ENCODE data around the gene SOCS2. TPM values are rescaled to one million over a fixed set of nuclear protein-coding genes. Genes with fewer than 3 reads are reported as not detected.

SOCS2 gene
- total and polyA plus RNA-seq, 2 of the 8 experiments (the other 6 are each of a cell fraction or from before 2014, with no cell fraction given), result 14.5 to 18.0 TPM

DNA sequence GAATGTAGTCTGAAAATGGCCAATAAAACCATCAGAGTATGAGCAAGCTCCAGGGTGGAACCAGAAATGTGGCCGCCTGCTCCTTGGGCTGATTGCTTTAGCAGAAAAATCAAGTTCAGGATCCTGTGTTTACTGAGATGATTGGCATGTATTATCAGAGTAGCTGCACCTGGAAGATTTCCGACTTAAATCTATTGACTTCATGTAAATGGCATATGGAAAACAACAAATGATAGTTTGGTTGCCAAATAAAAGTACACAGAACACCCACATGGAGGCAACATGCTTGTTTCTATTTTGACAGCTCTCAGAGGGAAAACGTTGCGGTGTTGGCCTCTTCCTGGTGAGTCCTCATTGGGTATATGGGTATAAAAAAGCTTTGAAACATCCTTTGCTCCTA, 31.3 kb downstream of the SOCS2 start:
- H2BK12ac ChIP-seq (ENCODE audit: low read depth, low read length), result no peak overlapping the region
- H3K27ac ChIP-seq (ENCODE audit: low read depth, low read length), result no peak overlapping the region
- ChIA-PET POLR2A (ENCODE audit: partially characterized antibody) (no interaction called here), CTCF (ENCODE audit: partially characterized antibody) (interaction anchor here (0.6 to 1.2 kb wide), 3 partner anchors 36 to 221 kb away, joined by 3 to 4 read pairs (median 3); no protein-coding TSS in a partner anchor)
- H3K36me3 ChIP-seq (ENCODE audit: control insufficient read depth in 2 of 4, insufficient read depth in 4 of 4, low read length in 3 of 4), result no peaks in the 10 kb centered on the region
- no peak overlapping the region for H2BK20ac ChIP-seq (ENCODE audit: low read length)
- no peak overlapping the region for H3K4ac ChIP-seq (replicated peaks; ENCODE audit: insufficient read length, low read depth, low read length)
- no peaks in the 10 kb centered on the region for H3K79me2 ChIP-seq (ENCODE audit: control insufficient read depth in 1 of 2, insufficient read depth in 2 of 2, low read length in 2 of 2)
- no peak overlapping the region for H3K18ac ChIP-seq (ENCODE audit: extremely low read depth, low read length)
- H2BK5ac ChIP-seq (ENCODE audit: low read depth, low read length), result no peak overlapping the region
- no peak overlapping the region for H3K23ac ChIP-seq (ENCODE audit: insufficient read length)
- DNase-seq (ENCODE audit: low read depth in 1 of 2, low spot score in 2 of 2) (no peak), FAIRE-seq (no peak)
- H3K4me1 ChIP-seq (replicated peaks in 1 of 4; ENCODE audit: control insufficient read depth in 3 of 4, insufficient read depth in 4 of 4, low read length in 3 of 4), result no peaks in the 10 kb centered on the region
- no peaks in the 10 kb centered on the region for H3K27me3 ChIP-seq (replicated peaks in 1 of 4; ENCODE audit: control insufficient read depth in 3 of 4, extremely low read depth in 1 of 4, insufficient read depth in 3 of 4, low read length in 3 of 4)
- no peaks in the 10 kb centered on the region for H3K23me2 ChIP-seq (ENCODE audit: low read depth, low read length)
- no peak overlapping the region for H3K56ac ChIP-seq (replicated peaks; ENCODE audit: insufficient read length, low read depth, low read length)
- H3K4me3 ChIP-seq (ENCODE audit: extremely low read depth in 1 of 4, insufficient read depth in 2 of 4, low read depth in 3 of 4, low read length in 4 of 4), result no peak overlapping the region
- H3K14ac ChIP-seq (ENCODE audit: insufficient read length), result no peak overlapping the region
- no peak overlapping the region for H4K8ac ChIP-seq (ENCODE audit: extremely low read depth, insufficient read depth, low read length)
- H3K9me3 ChIP-seq (ENCODE audit: insufficient read depth in 2 of 2, low read depth in 1 of 2, low read length in 1 of 2), result no peaks in the 10 kb centered on the region
- H4K20me1 ChIP-seq (replicated peaks in 1 of 2; ENCODE audit: control insufficient read depth in 1 of 2, insufficient read depth in 2 of 2, low read length in 2 of 2), result no peaks in the 10 kb centered on the region
- H2AFZ ChIP-seq (ENCODE audit: low read length), result no peak overlapping the region
- no peak overlapping the region for H2BK15ac ChIP-seq (ENCODE audit: low read length)
- H3K4me2 ChIP-seq (ENCODE audit: insufficient read depth in 1 of 2, low read depth in 2 of 2, low read length in 2 of 2), result no peak overlapping the region
- no peaks in the 10 kb centered on the region for H3K79me1 ChIP-seq (ENCODE audit: low read depth, low read length)
- H2AK5ac ChIP-seq (ENCODE audit: low read depth, low read length), result no peak overlapping the region
- 90% methylated on average over 4 of the region's 4 CpGs; no CpG with 5 or more reads in 1 of the 2 experiments for WGBS, 2 experiments (ENCODE audit: extremely low coverage in 1 of 2, insufficient coverage in 1 of 2, insufficient read length in 1 of 2, insufficient replicate concordance in 2 of 2, low coverage in 1 of 2, low lambda C conversion rate in 2 of 2, missing lambda C conversion rate in 1 of 2)
- TF ChIP-seq RAD21 (IDR thresholded peaks at IDR 0.05 in 1 of 2, conservative IDR thresholded peaks at IDR 0.05 in 1 of 2; ENCODE audit: low read depth in 2 of 2, low read length in 2 of 2), result 0 out of 4 replicates have a peak, but pooled peaks of 1 of the 2 experiments have one; percentile 5
- TF ChIP-seq POLR2AphosphoS5 (IDR thresholded peaks at IDR 0.05; ENCODE audit: low read depth, low read length), result no peak
- TF ChIP-seq SP2 (IDR thresholded peaks at IDR 0.05; ENCODE audit: low read length), result no peak
- TF ChIP-seq MAX (IDR thresholded peaks at IDR 0.05), result no peak
- no peak for TF ChIP-seq EGR1 (IDR thresholded peaks at IDR 0.05; ENCODE audit: borderline replicate concordance, low read depth, low read length)
- H4K91ac ChIP-seq (replicated peaks; ENCODE audit: insufficient read length, low read length), result no peak overlapping the region
- no peak overlapping the region for H2BK120ac ChIP-seq (replicated peaks; ENCODE audit: low read depth, low read length)
- no peak overlapping the region for H4K5ac ChIP-seq (ENCODE audit: insufficient read length, low read depth, low read length)
- H3K9ac ChIP-seq (replicated peaks in 1 of 4; ENCODE audit: extremely low read depth in 1 of 4, low read depth in 3 of 4, low read length in 3 of 4), result no peak overlapping the region
